ENCODE results near the gene TMEM250. TPM values are rescaled to one million over a fixed set of nuclear protein-coding genes. Genes with fewer than 3 reads are reported as not detected.

TMEM250 gene
- total RNA-seq, 1 donor from 2014 or later: 18.7 TPM

DNA sequence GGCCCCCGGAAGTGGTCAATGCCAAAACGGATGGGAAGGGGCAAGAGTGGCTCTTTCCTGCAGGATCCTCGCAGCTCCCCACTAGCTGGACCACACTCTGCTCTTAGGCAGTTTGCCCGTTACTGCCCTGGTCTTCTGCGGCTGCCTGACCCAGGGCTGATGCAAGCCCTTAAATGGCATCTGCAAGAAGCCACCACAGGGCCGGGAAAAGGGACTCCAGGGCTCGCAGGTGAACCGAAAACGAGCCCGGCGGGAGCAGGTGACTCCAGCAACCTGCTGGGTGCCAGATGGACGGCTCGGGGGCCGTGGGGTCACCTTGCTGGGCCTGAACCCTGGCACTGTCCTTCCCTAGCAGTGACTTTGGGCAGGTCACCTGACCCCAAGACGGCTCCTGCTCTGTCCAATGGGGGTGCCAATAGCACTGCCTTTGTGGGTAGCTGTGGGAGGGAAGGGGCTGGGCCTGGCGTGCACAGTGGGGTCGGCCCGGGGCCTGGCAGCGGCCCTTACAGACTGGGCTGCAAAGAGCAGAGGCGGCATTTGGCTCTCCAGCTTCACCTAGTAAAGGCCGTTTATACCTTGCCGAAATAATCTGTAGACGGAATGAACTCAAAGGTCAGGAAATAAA is 1.3 kb downstream of the TMEM250 start:
- intact Hi-C loops (cut with DNase I): no loop called here
- ATAC-seq: peak; percentile 42
- DNase-seq (ENCODE audit: missing footprints): peak; percentile 81

DNA sequence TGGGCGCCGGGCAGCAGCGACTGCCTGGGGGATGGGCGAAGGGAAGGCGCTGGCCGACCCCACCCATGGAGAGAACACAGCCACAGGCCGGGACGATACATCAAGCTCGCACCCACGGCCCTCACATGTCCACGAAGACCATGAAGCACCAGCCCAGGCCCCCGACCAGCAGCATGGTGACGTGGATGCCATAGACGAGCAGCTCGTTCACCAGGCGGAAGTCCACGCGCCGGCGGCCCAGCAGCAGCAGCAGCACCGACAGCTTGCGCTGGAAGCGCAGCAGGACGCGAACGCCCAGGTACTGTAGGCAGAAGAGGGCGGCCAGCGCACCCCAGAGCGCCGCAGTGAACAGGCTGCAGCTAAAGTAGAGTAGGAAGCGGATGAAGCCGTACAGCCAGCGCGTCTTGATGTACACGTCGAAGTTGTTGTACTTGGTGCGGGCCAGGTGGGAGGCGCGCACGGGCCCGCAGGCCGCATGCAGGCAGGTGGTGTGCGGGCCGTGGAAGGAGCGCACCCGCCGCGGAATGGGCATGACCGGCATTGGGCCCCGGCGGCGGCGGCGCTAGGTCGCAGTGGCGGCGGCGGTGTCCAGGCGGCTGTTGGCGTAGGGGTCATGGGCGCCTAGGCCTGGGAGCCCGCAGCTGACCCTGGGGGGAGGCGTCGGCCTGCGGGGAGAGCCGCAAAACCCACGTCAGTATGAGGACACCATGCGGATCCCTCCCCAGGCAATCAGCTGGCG is 2.1 kb downstream of the TMEM250 start:
- DNase-seq (ENCODE audit: missing footprints): no peak
- ATAC-seq: no peak
- intact Hi-C loops (cut with DNase I): no loop called here

DNA sequence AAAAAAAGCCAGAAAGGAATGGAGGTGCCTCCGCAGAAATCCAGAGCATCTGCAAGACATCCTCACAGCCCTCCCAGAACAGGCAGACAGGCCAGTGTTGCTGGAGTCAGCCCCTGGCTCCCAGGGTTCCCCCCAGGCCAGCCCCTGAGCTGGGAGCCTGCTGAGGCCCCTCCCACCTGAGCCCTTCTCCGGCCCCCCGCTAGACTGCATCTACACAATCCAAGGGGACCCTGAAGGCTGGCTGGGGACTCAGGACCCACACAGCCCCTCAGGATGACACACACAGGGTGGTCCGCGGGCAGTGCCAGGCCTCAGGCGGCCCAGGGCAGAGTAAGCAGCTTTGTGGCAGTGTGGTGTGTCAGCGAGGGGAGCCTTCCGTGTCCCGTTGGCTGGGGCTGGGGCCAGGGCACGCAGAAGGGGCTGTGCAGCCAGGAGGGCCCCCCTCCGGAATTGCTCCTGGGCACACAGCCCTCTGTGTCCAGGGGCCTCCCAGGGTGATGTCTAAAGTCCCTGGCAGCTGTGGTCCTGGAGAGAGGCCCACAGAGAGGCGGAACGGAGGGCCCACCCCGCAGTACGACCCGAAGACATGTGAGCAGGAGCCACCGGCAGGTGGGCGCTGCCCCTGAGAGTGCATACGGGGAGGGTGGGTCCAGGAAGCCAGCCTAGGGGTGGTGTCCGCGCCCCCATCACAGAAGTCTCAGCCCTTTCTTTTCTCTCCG is 2.9 kb downstream of the TMEM250 start:
- intact Hi-C loops (cut with DNase I): no loop called here
- ATAC-seq (no peak), DNase-seq (ENCODE audit: missing footprints) (no peak)

DNA sequence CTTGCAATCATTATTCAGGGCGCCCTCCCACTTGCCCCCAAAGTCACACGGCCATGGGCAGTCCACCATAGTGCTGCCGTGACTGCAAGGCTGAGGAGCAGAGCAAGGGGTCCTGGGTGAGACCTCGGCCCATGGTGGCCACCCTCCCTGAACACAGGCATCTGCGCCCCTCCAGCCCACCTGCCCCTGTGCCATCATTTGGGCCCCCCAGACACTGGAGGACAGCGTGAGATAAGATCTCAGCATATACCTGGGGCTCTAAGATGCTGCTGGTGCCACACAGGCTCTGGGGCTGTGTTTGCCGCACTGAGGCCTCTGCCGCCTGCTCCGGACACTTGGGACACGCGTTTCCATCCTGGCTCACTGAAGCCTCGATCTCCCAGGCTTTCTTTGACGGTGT is 3.5 kb downstream of the TMEM250 start:
- ATAC-seq (no peak), DNase-seq (ENCODE audit: missing footprints) (no peak)
- intact Hi-C loops (cut with DNase I): no loop called here

DNA sequence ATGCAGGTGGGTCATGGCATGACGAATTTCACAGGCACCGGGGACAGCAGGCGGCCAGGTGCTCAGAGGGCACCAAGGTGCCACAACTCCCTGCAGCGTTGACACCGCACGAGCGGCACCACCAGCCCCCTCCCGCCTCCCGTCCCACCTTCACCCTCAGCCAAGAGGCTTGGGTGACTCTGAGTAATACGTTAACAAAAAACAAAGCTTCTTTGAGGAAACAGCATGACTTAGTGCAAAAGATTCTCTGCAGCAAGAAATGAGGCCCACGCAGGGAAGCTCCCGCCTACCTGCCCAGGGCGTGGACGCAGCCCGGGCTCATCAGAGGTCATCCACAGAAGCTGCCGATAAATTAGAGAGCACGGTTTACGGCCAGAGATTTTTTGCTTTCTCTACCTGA is 4.1 kb downstream of the TMEM250 start:
- ATAC-seq (no peak), DNase-seq (ENCODE audit: missing footprints) (no peak)
- intact Hi-C loops (cut with DNase I): no loop called here

DNA sequence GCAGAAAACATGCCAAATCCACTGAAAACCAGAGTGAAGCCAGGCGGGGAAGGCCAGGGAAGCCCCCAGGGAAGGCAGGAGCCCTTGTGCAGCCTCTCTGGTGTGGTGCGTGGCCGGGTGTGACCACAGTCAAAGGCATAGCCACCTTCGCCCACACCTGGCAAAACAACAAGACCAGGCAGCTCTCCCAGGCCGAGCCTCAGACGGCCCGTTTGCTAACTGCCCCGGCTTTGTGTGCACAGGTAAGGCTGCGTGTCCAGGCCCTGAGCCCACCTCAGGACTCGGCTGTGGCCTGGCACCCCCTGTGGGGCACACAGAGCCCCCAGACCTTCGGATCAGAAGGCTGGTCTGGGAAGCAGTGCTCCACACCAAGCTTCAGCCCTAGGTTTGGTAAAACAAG is 6.1 kb downstream of the TMEM250 start:
- intact Hi-C loops (cut with DNase I): no loop called here
- DNase-seq (ENCODE audit: missing footprints): no peak

DNA sequence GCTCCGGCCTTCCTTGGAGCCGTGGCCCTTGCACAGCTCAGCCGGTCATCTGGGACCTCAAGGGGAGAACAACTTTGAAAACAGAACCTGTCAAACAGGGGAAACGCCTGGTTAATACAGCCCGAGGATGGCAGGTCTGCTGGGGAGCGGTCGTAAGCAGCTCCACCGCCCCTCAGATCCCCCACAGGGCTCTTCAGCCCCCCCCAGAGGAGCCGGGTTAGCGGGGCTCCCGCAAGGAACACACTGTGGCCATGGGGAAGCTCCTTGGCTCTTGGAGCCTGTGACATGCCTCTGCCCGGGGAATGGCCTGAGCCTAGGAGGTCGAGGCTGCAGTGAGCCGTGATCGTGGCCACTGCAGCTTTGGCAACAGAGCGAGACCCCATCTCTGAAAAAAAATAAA is 6.8 kb downstream of the TMEM250 start:
- DNase-seq (ENCODE audit: missing footprints): no peak
- ATAC-seq: no peak
- intact Hi-C loops (cut with DNase I): no loop called here

More for the DNA sequence above, 6.1 kb downstream of the TMEM250 start:
- no peak for ATAC-seq

DNA sequence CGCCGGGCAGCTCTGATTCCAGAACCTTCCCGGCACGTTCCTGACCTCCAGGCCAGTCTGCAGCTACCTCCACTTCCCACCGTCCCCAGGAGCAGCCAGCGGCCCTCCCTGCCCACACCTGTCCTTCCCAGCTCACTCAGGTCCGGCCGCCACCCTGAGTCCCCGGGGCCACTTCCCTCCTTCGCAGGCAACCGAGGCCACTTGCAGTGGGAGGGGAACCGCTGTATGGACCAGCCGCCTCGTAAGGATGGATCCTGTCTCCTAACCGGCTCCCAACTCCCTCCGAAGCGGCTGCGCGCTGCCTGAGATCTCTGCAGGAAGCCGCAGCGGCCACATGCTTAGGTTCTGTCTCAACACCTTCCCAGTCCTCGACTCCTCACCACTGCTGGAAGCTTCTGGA is 7.5 kb downstream of the TMEM250 start:
- ATAC-seq (no peak), DNase-seq (ENCODE audit: missing footprints) (no peak)
- intact Hi-C loops (cut with DNase I): no loop called here

DNA sequence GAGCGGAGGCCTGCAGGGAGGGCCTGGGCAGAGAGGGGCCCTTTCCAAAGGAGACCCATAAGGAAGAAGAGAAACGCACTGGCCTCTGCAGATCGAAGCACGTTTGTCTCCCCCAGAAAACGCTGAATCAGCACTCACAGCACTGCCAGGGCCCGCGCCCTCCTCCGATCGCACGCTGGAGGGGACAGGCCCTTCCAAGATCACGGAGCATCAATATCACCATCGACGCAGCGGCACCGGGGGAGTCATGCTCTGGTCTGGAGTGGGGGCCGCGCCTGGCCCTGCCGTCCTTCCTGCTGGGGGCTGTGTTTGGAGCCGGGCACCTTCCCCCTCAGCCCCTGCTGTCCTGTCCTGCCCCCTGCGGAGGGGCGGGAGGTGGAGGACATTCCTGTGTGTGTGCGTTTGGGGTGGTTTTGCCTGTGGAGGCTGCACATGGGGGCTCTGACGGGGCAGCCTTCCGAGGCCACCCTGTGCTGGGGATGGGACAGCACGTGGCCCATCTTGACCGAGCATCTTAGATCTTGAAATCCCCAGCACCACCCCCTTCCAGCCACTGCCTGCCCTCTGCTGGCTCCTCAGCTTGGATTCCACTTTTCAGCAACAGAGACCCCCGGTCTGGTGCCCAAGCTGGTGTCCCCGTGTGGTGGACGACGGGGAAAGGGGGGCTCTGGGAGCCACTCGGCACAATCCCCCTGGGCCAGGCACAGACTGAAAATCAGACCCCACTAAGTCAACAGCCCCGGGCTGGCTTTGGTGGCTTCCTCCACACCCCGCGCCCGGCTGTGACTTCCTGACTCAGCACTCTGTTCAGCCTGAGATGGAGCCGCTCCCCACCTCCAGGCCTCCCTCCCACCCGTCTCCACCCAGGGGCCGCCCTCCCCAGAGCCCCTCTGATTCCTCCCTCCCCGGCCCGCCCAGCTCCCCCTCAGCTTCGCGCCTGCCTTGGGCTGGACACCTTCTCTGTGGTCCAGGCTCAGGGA is 8.3 kb downstream of the TMEM250 start:
- intact Hi-C loops (cut with DNase I): no loop called here
- DNase-seq (ENCODE audit: missing footprints) (no peak), ATAC-seq (peak; percentile 4)

DNA sequence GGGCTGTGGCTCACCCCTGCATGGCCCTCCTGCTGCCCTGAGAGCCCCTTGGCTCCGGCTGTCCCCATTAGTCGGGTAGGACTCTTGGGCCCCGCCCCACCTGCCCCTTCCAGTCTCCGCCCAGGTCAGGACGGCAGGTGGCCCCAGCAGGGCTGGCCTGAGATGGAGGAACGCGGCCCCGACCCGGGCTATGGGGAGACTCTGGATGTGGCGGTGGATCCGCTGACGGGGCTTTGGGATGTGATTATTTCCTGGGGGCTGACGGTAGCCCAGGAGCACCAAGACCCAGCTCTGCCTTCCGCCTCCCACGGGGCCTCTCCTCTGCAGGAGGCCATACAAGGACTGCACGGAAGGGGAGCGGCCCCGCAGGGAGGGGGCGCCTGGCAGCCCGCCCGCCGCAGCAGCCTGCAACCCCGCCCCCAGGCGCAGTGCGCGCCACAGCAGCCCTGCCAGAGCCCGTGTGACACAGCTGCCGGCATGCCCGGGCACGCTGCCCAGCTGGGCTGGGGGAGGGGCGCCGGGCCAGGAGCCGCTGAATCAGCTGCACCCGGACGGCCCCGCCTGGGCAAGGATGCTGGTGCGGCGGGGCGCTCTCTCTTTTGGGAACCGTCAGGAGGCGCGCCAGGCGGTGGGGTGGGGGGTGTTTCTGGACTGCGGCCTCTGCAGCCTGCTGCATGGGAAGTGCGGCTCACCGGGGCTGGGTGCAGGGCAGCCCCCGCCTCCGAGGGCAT is 9.2 kb downstream of the TMEM250 start:
- peak; percentile 95 for DNase-seq (ENCODE audit: missing footprints)
- ATAC-seq: peak; percentile 88
- intact Hi-C loops (cut with DNase I): no loop called here

DNA sequence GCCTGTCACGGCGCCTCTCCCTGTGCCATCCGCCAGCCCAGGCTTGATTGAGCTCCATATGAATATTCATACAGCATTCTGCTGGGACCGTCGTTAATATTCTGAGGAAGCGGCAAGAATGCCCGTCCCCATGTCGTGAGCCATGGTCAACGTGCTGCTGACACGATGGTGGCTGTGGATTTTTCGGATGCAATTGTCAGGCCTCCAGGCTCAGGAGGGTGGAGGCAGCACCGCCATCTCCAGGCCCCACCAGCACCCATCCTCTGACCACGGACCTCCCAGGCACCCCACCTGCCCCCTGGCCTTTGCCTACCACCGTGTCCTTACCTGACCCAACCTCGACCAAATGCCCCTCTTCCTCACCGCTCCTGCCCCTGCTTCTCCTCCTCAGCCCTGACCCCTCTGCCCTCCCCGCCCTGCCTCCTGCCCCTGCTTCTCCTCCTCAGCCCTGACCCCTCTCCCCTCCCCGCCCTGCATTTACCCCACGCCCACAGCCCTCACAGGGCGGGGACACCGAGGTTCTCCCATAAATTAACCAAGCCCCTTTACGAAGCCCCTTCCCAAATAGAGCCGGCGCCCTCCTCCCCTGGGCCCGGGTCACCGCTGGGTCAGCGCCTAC is 9.9 kb downstream of the TMEM250 start:
- no peak for ATAC-seq
- intact Hi-C loops (cut with DNase I): no loop called here
- no peak for DNase-seq (ENCODE audit: missing footprints)

DNA sequence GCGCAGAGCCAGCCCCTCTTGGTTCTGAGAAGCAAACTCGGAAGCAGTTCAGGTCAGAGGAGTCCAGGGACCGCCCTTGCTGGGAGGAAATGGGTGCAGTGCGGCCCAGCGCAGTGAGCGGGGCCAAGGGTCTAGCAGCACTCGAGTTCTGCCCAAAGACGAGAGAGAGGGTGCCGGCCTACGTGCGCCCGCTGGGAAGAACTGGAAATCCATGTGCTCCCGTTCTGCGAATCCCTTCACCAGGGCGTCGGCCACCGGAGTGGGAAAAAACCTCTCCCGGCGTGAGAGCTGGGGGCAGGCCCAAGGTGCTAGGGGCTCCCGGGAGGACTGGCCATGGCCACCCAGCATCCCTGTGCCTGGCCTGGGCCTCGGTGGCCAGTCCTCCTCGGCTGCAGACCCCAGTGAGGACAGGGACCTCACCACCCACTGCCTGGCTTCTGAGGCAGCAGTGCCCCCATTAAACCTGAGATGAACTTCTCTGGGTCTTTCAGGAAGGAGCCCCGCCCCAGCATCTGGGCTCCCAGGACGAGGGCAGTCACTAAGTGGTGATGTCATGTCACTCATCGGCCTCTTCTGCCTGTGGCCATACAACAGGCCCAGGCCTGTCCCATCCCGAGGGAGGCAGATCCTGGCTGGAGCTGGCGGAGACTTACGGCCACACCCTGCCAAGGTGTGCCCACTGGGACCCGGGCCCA is 10.6 kb downstream of the TMEM250 start:
- no peak for DNase-seq (ENCODE audit: missing footprints)
- intact Hi-C loops (cut with DNase I): no loop called here
- ATAC-seq: no peak

DNA sequence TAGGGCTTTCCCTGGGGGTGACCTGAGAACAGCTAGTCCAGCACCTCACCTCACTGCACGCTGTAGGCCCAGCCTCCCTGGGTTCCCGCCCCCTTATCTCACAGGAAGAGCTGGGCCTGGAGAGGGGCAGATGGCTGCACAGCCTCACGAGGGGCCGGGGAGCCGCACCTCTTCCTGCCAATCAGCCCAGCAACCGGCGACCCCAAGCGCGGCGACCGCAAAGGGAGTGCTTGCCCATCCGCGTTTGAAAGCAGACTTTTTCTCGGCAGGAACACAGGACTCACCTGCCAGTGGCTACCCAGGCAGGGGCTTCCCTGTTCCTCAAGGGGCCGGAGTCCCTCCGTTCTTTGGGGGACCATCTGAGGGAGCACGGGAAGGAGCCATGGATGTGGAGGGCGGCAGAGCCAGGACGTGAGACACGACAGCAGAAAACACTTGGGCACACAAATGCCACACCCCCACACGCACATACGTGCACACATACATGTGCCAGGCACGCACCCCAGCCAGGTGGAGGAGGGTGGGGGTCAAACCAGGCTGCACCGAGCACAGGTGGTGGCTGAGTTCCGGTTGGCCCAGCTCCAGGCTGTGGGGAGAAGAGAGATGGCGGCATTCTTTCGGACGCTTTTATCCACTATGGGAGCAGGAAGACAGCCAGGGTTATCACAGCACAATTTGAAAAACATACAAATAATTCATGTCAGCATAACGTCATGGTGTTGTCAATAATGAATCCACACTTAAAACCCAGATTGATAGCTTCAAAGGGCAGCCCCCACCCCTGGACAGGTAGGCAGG is 11.3 kb downstream of the TMEM250 start:
- DNase-seq (ENCODE audit: missing footprints) (no peak), ATAC-seq (no peak)
- intact Hi-C loops (cut with DNase I): no loop called here

DNA sequence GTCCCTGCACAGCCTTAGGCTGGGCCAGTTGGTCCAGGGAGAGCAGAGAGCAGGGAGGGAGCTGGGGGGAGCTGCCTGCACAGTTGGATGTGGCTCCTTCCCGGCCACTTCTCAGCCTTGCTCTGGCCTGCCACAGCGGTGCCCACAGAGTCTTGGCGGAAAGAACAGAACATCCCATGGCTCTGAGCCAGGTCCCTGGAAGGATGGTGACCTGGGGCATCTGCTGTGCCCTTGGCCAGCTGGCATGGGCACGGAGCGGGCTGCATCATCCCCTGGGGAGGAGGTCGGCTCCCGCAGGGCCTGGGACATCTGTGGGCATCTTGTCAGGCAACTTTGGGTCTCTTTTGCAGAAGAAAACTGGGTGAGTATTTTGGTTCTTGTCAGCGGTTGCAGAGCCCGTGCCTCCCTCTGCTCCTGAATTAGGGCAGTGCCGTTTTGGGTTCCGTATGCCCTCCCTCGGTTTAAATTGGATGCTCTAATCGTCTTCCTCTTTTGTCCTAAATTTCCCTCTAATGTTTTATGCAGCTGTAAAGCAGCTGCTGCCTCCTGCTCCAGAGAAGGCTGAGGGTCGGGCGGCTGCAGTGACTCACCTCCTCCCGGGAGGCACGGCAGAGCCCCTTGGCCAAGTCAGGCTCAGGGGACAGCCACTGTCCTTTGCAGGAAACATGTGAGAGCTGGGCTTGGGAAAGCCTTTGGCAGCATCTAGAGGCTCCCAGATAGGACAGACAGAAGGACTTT is 13.1 kb downstream of the TMEM250 start:
- peak; percentile 82 for DNase-seq (ENCODE audit: missing footprints)
- intact Hi-C loops (cut with DNase I): no loop called here

DNA sequence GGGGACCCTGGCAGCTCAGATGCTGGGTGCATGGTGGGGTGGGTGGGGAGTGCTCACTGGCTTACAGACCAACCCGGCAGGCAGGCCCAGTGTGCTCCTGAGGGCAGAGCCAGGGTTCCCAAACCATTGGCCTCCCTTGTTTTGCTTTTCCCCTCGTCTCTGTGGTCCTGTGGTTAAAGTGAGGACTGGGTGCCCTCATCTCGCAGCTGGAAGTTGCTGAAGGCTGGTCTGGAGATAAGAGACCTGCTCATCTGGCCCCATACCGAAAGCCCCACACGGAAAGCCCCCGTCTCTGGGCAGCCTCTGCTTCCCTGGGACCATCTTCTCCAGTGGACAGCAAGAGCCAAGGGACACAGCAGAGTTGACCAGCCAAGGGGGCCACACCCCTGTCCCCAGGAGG is 13.8 kb downstream of the TMEM250 start:
- intact Hi-C loops (cut with DNase I): no loop called here
- DNase-seq (ENCODE audit: missing footprints): no peak
- no peak for ATAC-seq

More for the DNA sequence above, 13.1 kb downstream of the TMEM250 start:
- peak; percentile 63 for ATAC-seq

DNA sequence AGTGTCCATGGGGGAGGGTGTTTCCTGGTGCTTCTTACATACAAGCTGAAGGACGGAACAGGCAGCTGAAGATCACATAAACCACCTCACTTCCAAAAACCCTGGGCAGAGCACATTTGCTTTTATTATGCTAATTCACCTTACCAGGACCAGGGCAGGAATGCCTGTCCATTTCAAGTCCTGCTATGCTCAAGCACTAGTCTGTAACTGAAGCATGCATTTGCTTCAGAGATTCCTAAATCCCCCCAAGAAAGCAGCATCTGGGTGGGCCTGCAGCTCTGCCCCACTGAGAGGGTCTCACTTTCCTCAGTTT is 14.2 kb downstream of the TMEM250 start:
- DNase-seq (ENCODE audit: missing footprints) (no peak), ATAC-seq (no peak)
- intact Hi-C loops (cut with DNase I): no loop called here
